SK-N-SH treated with all-trans-retinoic acid at 6 μM for 48 hours (cell line): Measurements from ENCODE around the gene NSFL1C.
"Not testable (repeated sequence)": the region's sequence is repeated elsewhere in the genome, so short reads cannot be mapped to it uniquely, and the experiment has no call there.

Experiments used
- ATAC-seq: fragments of 200-7000 bp; cut with Tn5 transposase; 3 replicates; pipeline ENCODE4 v1.9.1; 2020; ENCODE audit warnings: mild to moderate bottlenecking, moderate library complexity
- ARNTL ChIP-seq: fragments of 450-650 bp; formaldehyde crosslinking; IDR thresholded peaks from 2 replicates; pipeline ENCODE4 v1.5.0; 2020; ENCODE audit warnings: low read depth, mild to moderate bottlenecking, moderate library complexity, borderline replicate concordance
- BACH2 ChIP-seq: fragments of 250-450 bp; sonication (Bioruptor Pico); IDR thresholded peaks from 2 replicates; pipeline ENCODE4 v1.9.0; 2021; ENCODE audit warnings: mild to moderate bottlenecking, borderline replicate concordance
- CSDC2 ChIP-seq: fragments of 250-450 bp; sonication (Bioruptor Pico); IDR thresholded peaks from 2 replicates; pipeline ENCODE4 v1.5.0; 2020; ENCODE audit warnings: mild to moderate bottlenecking, moderate library complexity
- ESRRG ChIP-seq: fragments of 250-450 bp; sonication (Bioruptor Pico); IDR thresholded peaks from 2 replicates; pipeline ENCODE4 v1.6.1; 2021; ENCODE audit warnings: mild to moderate bottlenecking
- GLIS3 ChIP-seq: fragments of 250-450 bp; sonication (Bioruptor Pico); IDR thresholded peaks from 2 replicates; pipeline ENCODE4 v1.5.0; 2020; ENCODE audit warnings: mild to moderate bottlenecking, moderate library complexity
- ISL1 ChIP-seq: fragments of 250-450 bp; sonication (Bioruptor Pico); IDR thresholded peaks from 2 replicates; pipeline ENCODE4 v2.1.2; 2022; ENCODE audit warnings: mild to moderate bottlenecking, moderate library complexity
- OSR1 ChIP-seq: fragments of 250-450 bp; sonication (Bioruptor Pico); IDR thresholded peaks from 2 replicates; pipeline ENCODE4 v1.8.0; 2022; ENCODE audit warnings: moderate library complexity, mild to moderate bottlenecking, inconsistent platforms
- RARB ChIP-seq: fragments of 250-450 bp; sonication (Bioruptor Pico); IDR thresholded peaks from 2 replicates; pipeline ENCODE4 v1.8.0; 2021; ENCODE audit warnings: mild to moderate bottlenecking, moderate library complexity
- SNAI2 ChIP-seq: fragments of 250-450 bp; sonication (Bioruptor Pico); IDR thresholded peaks from 2 replicates; pipeline ENCODE4 v1.5.0; 2020; ENCODE audit warnings: mild to moderate bottlenecking, moderate library complexity
- TOX ChIP-seq: fragments of 250-450 bp; sonication (Bioruptor Pico); IDR thresholded peaks from 2 replicates; pipeline ENCODE4 v1.8.0; 2021; ENCODE audit warnings: mild to moderate bottlenecking, moderate library complexity, borderline replicate concordance
- ZC3H10 ChIP-seq: fragments of 250-450 bp; sonication (Bioruptor Pico); IDR thresholded peaks from 2 replicates; pipeline ENCODE4 v1.5.1; 2021; ENCODE audit warnings: mild to moderate bottlenecking, moderate library complexity
- ZFP3 ChIP-seq: fragments of 250-450 bp; sonication (Bioruptor Pico); IDR thresholded peaks from 2 replicates; pipeline ENCODE4 v1.5.0; 2020; ENCODE audit warnings: mild to moderate bottlenecking, moderate library complexity
- ZFP30 ChIP-seq: fragments of 450-650 bp; formaldehyde crosslinking; IDR thresholded peaks from 2 replicates; pipeline ENCODE4 v1.5.0; 2022; ENCODE audit warnings: mild to moderate bottlenecking, moderate library complexity
- ZNF565 ChIP-seq: fragments of 450-650 bp; formaldehyde crosslinking; conservative IDR thresholded peaks from 2 replicates; pipeline ENCODE4 v1.5.0; 2020; ENCODE audit warnings: low read depth, mild to moderate bottlenecking, moderate library complexity
- ZNF70 ChIP-seq: fragments of 450-650 bp; formaldehyde crosslinking; IDR thresholded peaks from 2 replicates; pipeline ENCODE4 v1.5.0; 2020; ENCODE audit warnings: mild to moderate bottlenecking, moderate library complexity
- ZNF8 ChIP-seq: fragments of 450-650 bp; formaldehyde crosslinking; IDR thresholded peaks from 2 replicates; pipeline ENCODE4 v1.5.0; 2020; ENCODE audit warnings: mild to moderate bottlenecking, moderate library complexity
- TF ChIP-seq, protein P1 (sequence below): fragments of 250-450 bp; sonication (Bioruptor Pico); IDR thresholded peaks from 2 replicates; pipeline ENCODE4 v1.8.0; 2020; ENCODE audit warnings: mild to moderate bottlenecking, moderate library complexity, borderline replicate concordance
- TF ChIP-seq, protein P2 (sequence below): fragments of 250-450 bp; sonication (Bioruptor Pico); IDR thresholded peaks from 2 replicates; pipeline ENCODE4 v1.5.0; 2020; ENCODE audit warnings: mild to moderate bottlenecking, moderate library complexity
- TF ChIP-seq, protein P3 (sequence below): fragments of 250-450 bp; sonication (Bioruptor Pico); IDR thresholded peaks from 2 replicates; pipeline ENCODE4 v1.8.0; 2021; ENCODE audit warnings: low read depth, mild to moderate bottlenecking, moderate library complexity, borderline replicate concordance
- TF ChIP-seq, protein P4 (sequence below): fragments of 250-450 bp; sonication (Bioruptor Pico); IDR thresholded peaks from 2 replicates; pipeline ENCODE4 v1.5.1; 2021; ENCODE audit warnings: mild to moderate bottlenecking, moderate library complexity

NSFL1C gene

DNA sequence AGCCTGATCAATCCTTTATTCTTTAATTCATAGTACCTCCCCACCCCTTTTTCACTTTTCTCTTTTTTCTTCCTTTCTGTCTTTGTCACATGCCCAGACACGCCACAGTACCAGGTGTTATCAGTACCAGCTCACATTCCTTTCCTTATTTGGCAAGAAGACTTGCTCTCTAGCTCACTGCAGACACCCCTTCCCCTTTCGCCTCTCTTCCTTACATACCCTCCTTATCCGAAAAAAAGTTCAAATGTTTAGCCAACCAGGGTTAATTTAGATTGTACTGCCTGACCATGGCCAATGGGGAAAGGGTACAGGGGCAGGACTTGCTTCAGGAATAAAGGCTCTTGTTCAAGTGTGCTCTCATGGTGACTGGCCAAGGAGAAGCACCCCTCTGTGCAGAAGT lies 33.8 kb upstream of the NSFL1C start (continued):
- TF ChIP-seq ZNF565 (CRISPR knock-in tag) (no peak), RARB (CRISPR knock-in tag) (no peak), ZNF8 (CRISPR knock-in tag) (no peak), ZFP30 (no peak)
- TF ChIP-seq, protein P1, sequence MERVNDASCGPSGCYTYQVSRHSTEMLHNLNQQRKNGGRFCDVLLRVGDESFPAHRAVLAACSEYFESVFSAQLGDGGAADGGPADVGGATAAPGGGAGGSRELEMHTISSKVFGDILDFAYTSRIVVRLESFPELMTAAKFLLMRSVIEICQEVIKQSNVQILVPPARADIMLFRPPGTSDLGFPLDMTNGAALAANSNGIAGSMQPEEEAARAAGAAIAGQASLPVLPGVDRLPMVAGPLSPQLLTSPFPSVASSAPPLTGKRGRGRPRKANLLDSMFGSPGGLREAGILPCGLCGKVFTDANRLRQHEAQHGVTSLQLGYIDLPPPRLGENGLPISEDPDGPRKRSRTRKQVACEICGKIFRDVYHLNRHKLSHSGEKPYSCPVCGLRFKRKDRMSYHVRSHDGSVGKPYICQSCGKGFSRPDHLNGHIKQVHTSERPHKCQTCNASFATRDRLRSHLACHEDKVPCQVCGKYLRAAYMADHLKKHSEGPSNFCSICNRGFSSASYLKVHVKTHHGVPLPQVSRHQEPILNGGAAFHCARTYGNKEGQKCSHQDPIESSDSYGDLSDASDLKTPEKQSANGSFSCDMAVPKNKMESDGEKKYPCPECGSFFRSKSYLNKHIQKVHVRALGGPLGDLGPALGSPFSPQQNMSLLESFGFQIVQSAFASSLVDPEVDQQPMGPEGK (CRISPR knock-in tag) = no peak

DNA sequence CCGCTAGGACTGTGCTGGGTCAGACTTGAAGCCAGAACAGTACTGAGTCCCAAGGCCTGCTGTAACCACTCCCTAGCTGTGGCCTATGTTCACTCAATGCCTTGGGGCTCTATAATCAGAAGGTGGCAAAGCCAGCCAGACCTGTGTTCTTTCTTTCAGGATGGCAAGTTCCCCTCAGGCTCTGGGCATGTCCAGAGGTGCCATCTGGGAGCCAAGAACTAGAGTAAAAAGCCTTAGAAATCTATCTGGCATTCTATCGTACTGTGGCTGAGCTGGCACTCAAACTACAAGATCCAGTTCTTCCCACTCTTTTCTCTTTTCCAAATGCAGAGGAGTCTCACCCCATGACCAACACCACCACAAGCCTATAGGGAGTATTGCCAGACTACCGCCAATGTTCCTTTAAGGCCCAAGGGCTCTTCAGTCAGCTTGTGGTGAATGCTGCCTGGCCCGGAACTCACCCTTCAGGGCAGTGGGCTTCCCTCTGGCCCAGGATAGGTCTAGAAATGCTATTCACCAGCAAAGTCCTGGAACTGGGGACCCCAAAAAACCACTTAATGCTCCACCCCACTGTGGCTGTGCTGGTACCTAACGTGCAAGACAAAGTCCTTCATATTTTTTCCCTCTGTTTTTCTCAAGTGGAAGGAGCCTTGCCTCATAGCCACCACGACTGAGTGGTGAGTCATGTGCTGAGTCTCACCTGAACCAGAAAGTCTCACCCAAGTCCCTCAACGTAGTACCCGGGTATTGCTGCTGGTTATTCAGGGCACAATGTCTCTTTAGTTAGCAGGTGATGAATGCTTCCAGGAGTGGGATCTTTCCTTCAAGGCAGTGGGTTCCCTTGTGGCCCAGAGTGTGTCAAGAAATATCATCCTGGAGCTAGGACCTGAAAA lies 33.1 kb upstream of the NSFL1C start:
- ATAC-seq = no peak
- TF ChIP-seq ARNTL (CRISPR knock-in tag) (no peak), ESRRG (CRISPR knock-in tag) (no peak), ZC3H10 (CRISPR knock-in tag) (no peak), ZFP3 (CRISPR knock-in tag) (no peak), ZFP30 (no peak), ISL1 (no peak), ZNF8 (CRISPR knock-in tag) (no peak), ZNF70 (no peak), GLIS3 (CRISPR knock-in tag) (no peak), TOX (CRISPR knock-in tag) (no peak), RARB (CRISPR knock-in tag) (no peak), OSR1 (no peak), SNAI2 (CRISPR knock-in tag) (no peak), ZNF565 (CRISPR knock-in tag) (no peak), BACH2 (CRISPR knock-in tag) (no peak), CSDC2 (no peak)
- TF ChIP-seq, protein P1 (CRISPR knock-in tag) = no peak
- TF ChIP-seq, protein P2, sequence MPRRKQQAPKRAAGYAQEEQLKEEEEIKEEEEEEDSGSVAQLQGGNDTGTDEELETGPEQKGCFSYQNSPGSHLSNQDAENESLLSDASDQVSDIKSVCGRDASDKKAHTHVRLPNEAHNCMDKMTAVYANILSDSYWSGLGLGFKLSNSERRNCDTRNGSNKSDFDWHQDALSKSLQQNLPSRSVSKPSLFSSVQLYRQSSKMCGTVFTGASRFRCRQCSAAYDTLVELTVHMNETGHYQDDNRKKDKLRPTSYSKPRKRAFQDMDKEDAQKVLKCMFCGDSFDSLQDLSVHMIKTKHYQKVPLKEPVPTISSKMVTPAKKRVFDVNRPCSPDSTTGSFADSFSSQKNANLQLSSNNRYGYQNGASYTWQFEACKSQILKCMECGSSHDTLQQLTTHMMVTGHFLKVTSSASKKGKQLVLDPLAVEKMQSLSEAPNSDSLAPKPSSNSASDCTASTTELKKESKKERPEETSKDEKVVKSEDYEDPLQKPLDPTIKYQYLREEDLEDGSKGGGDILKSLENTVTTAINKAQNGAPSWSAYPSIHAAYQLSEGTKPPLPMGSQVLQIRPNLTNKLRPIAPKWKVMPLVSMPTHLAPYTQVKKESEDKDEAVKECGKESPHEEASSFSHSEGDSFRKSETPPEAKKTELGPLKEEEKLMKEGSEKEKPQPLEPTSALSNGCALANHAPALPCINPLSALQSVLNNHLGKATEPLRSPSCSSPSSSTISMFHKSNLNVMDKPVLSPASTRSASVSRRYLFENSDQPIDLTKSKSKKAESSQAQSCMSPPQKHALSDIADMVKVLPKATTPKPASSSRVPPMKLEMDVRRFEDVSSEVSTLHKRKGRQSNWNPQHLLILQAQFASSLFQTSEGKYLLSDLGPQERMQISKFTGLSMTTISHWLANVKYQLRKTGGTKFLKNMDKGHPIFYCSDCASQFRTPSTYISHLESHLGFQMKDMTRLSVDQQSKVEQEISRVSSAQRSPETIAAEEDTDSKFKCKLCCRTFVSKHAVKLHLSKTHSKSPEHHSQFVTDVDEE (CRISPR knock-in tag) = no peak
- TF ChIP-seq, protein P3, sequence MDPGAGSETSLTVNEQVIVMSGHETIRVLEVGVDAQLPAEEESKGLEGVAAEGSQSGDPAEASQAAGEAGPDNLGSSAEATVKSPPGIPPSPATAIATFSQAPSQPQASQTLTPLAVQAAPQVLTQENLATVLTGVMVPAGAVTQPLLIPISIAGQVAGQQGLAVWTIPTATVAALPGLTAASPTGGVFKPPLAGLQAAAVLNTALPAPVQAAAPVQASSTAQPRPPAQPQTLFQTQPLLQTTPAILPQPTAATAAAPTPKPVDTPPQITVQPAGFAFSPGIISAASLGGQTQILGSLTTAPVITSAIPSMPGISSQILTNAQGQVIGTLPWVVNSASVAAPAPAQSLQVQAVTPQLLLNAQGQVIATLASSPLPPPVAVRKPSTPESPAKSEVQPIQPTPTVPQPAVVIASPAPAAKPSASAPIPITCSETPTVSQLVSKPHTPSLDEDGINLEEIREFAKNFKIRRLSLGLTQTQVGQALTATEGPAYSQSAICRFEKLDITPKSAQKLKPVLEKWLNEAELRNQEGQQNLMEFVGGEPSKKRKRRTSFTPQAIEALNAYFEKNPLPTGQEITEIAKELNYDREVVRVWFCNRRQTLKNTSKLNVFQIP (CRISPR knock-in tag) = no peak
- TF ChIP-seq, protein P4, sequence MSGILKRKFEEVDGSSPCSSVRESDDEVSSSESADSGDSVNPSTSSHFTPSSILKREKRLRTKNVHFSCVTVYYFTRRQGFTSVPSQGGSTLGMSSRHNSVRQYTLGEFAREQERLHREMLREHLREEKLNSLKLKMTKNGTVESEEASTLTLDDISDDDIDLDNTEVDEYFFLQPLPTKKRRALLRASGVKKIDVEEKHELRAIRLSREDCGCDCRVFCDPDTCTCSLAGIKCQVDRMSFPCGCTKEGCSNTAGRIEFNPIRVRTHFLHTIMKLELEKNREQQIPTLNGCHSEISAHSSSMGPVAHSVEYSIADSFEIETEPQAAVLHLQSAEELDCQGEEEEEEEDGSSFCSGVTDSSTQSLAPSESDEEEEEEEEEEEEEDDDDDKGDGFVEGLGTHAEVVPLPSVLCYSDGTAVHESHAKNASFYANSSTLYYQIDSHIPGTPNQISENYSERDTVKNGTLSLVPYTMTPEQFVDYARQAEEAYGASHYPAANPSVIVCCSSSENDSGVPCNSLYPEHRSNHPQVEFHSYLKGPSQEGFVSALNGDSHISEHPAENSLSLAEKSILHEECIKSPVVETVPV (CRISPR knock-in tag) = no peak

DNA sequence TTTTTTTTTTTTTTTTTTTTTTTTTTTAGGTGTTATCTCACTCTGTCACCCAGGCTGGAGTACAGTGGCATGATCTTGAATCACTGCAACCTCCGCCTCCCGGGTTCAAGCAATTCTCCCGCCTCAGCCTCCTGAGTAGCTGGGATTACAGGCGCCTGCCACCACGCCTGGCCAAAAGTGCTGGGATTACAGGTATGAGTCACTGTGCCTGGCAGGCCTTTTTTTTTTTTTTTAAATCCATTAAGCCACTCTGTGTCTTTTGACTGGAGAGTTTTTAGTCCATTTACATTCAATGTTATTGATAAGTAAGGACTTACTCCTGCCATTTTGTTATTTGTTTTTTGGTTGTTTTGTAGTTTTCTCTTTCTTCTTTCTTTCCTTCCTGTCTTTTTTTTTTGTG lies 30.7 kb upstream of the NSFL1C start:
- not testable (repeated sequence) for ATAC-seq
